ENCODE results near the gene FBXO36.

Gene FBXO36

DNA sequence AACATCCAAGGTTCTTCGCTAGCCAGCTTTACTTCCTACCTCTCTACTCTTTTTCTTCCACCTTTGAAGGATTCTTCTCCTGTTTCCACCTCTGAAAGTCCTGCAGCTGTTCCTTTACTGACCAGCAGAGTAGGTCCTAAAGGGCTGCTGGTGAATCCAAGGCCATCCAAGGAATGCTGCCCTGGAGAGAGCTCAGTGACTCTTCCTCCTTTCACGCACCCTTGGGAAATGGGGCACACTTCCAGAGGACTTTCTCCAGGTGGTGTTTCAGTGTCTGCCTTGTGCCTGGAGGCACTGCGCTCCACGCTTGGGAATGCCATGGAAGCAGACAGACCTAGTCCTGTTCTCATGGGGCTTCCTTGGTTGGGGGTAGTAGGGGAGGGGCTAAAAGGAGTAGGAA, 101.0 kb downstream of the FBXO36 start:
- H3K27ac ChIP-seq: no peak overlapping the region
- no peak for DNase-seq (ENCODE audit: low read depth, low spot score)

DNA sequence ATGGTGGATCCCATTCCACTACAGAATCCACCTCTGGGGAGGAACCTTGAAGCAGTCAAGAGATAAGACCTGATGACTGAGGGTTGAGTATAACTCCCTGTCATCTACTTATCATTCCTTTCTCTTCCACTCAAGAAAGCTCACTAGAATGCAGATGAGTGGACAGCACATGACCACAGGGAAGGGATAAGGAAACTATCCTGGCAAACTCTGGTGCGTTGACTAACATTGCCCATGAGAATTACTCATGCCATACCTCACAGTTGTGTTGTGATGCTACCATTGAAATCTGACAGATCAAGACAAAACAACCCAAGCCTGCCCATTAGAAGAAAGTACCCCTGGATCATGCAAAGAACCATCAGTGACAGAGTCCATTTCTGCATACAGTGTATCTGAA, 119.9 kb downstream of the FBXO36 start:
- H3K27ac ChIP-seq: no peak overlapping the region
- no peak for DNase-seq (ENCODE audit: low read depth, low spot score)

DNA sequence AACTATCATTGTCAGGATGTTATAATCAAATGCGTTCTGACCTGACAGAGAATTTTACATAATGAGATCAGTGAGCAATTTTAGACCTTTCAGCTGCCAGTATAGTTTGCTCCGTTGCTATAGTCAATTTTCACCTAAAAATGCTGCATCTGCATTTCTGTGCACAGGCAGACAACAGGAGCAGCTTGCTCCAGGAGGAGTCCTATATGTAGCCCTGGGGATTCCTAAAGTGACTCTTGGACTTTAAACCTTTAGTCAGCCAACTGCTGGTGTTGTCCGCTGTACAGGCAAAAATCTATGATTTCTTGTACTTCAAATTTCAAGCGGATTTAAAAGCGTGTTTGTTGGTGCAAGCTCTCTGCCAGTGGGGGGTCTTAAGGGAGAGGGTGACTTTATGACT, 120.7 kb downstream of the FBXO36 start:
- DNase-seq (ENCODE audit: low read depth, low spot score): no peak
- H3K27ac ChIP-seq: no peak overlapping the region

DNA sequence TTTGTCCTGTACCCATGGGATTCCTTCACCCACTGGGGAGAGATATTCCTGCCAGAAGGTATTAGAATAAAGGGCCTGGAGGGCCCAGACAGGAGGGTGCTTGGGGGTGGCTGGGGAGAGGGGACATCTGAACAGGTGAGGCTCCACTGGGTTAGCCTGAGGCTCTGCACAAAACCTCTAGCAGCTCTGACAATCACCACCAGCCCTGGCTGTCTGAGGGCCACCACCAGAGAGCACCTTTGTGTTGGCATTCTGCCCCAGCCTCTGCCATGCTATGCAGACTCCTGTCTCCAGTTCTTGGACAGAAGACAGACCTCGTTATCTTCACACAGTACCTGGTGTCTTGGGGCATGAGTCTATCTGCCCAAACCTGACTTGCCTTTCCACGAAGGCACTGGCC, 121.2 kb downstream of the FBXO36 start:
- no peak overlapping the region for H3K27ac ChIP-seq
- no peak for DNase-seq (ENCODE audit: low read depth, low spot score)

DNA sequence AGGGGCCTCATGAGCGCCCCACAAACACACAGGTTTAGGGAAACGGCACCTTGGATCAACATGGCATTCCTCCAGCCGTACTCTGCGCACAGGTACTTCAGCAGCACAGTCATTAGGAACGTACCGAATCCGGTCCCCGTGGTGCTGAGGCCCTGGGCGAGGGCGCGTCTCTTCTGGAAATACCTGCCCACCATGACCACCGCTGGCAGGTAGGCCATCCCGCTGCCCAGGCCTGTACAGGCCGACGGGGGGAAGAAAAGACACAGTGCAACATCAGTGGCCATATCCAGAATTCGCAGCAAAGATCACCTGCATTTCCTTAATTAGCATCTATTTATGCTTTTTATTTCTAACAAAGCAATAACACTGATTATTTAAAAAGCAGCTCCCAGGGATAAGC, 124.2 kb downstream of the FBXO36 start:
- no peak overlapping the region for H3K27ac ChIP-seq
- DNase-seq (ENCODE audit: low read depth, low spot score): no peak

DNA sequence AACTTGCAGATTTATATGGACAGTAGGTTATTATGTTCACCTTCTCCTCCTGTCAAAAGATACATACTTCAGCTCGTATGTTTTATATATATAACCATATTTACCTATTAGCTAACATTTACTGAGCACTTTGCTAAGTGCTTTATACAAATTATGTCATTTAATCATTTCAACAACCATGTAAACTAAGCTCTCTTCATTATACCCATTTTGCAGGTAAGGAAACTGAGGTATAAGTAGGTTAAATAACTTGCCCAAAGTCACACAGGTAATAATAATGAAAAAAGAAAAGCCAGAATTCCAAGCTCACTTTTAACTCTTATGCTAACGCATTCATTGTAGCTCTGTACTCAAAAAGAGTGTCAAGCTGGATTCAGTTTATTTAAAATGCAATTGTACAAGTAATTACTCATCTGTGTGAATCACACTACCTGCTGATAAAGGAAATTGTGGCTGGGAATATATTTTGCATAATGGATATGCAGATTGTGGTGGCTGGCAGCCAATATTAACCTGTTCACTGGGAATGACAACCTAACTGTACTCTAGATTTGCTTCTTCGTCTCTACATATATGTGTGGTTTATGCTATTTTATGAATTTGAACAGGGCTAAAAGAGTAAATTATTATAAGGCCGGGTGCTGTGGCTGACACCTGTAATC, 125.8 kb downstream of the FBXO36 start:
- DNase-seq (ENCODE audit: low read depth, low spot score): no peak
- H3K27ac ChIP-seq: no peak overlapping the region

DNA sequence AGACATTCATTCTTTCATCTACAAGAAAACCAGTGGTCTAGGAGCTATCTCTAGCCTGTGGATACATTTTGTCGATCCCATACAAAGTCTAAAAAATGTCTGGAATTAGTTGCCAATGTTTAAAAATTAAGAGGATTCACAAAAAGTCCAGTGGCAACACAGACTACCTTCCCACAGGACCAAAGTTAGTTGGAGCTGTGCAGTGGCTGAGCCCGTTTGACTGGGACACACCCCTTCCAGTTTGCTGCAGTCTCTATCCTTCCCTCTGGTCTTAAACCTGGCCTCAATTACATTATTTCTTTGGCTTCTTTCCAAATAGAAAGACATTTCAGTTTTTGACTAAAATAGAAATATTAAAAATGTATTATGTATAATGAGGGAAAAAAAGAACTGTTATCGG, 127.8 kb downstream of the FBXO36 start:
- no peak for DNase-seq (ENCODE audit: low read depth, low spot score)
- no peak overlapping the region for H3K27ac ChIP-seq

DNA sequence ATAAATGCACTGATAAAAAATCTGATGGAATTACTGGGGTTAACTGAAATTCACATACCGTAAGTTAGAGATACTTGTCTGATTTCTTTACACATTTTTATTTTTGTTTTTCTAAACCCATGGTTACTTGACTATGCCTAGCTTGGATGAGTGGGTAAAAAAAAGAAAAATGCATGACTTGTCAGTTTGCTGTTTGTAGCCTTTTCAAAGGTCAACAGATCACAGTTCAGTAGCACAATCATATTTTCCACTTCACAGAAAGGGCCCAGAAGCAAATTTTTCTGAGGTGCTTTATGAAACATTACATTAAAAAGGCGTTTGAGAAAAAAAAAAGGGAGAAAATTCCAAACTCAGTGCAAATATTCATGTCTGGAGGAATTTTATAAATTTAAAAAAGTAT, 130.0 kb downstream of the FBXO36 start:
- no peak for DNase-seq (ENCODE audit: low read depth, low spot score)
- no peak overlapping the region for H3K27ac ChIP-seq

DNA sequence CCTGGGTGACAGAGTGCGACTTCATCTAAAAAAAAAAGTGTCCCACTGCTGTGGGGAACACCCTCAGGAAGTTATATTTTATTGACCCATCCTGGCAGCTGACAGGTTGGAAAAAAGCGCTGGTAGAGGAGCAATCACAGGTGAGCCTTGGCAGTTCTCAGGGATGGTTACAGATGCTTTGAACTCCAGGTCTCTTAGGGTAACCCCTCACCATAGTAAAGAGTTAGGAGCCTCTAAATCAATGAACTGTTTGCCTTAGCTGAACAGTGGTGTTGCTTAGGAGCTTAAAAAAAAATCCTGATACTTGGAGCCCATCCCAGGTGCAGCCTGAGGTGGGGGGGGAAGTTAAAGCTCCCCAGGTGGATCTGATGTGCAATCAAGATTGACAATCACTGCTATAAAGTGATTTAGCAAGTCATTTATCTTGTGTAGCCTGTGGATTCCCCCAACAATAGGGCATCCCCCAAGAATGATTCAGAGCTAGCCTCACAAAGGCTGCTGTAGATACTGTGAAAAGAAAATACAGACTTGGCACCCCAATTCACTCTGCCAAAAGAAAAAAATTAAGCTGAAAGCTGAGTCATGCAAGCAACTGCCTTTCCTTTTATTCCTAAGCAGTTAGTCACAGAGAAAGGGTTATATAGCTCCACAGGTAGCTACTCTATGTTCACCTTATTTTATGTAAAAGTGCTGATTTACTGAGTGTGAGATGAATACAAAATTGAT, 131.6 kb downstream of the FBXO36 start:
- DNase-seq (ENCODE audit: low read depth, low spot score): peak; percentile 70
- peak overlapping the region; percentile 36 for H3K27ac ChIP-seq

DNA sequence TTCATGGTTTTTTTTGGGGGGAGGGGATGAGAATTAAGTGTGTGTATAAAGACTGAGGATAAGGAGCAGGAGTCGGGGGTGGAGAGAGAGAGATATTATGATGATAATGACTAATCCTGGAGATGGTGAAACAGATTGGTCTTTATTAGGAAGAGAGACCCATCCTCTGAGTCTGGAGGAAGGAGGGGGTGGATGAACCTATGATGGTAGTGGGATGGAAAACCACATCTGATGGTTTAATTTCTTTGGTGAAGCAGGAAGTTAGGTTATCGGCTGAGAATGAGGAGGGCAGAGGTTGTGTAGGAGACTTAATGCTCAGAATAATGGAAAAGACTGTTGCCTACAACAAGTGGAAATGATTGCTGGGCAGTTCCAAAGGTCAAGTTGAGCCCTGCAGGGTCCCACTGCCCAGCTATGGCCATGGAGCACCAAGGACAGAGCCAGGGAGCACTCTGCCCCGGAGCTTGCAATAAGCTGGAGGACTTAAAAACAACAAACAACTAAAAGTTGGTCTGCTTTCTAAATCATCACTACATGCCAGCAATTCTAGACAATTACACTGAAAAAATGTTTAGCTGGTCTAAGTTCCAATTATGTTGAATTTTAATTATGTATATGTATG, 138.5 kb downstream of the FBXO36 start:
- H3K27ac ChIP-seq: no peak overlapping the region
- no peak for DNase-seq (ENCODE audit: low read depth, low spot score)

Measured in epithelial cell of prostate (primary cell).